GM12891 (cell line): ENCODE results near the gene ELL.

Experiments
- PAX5 ChIP-seq: IDR thresholded peaks from 2 replicates; pipeline ENCODE4 v1.6.1; 2011; ENCODE audit warnings: low read length, moderate library complexity, mild to moderate bottlenecking; ENCODE audit not compliant: insufficient read depth, severe bottlenecking
- POLR2A ChIP-seq: IDR thresholded peaks from 2 replicates; pipeline ENCODE4 v1.6.1; 2011; ENCODE audit warnings: low read depth, low read length, control low read depth
- POLR2AphosphoS5 ChIP-seq: IDR thresholded peaks from 2 replicates; pipeline ENCODE4 v1.6.1; 2011; ENCODE audit warnings: low read depth, low read length, control low read depth
- POU2F2 ChIP-seq: IDR thresholded peaks from 2 replicates; pipeline ENCODE4 v1.6.1; 2011; ENCODE audit warnings: low read depth, mild to moderate bottlenecking, control low read depth, low read length, moderate library complexity
- TAF1 ChIP-seq: IDR thresholded peaks from 2 replicates; pipeline ENCODE4 v1.6.1; 2011; ENCODE audit warnings: low read depth, low read length, control low read depth

DNA sequence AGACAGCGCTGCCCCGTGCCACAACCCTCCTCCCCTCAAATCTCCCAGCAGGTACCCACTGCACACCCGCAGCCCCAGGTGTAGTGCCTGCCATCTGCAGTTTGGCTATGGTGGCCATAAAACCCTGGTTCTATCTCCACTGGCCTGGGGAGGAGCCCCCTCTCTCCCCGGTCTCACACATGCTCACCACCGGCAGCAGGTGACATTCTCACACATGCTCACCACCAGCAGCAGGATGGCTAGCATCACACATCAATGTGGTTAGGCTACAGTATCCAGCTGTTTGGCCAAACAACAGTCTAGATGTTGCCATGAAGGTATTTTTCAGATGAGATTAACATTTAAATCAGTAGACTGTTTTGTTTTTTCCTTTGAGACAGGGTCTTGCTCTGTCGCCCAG, 31.1 kb downstream of the ELL start:
- TF ChIP-seq POLR2A = no peak
- TF ChIP-seq TAF1 = no peak
- no peak for TF ChIP-seq POLR2AphosphoS5
- TF ChIP-seq POU2F2 = no peak
- TF ChIP-seq PAX5 = no peak
